ENCODE data around the gene NAA15.

DNA sequence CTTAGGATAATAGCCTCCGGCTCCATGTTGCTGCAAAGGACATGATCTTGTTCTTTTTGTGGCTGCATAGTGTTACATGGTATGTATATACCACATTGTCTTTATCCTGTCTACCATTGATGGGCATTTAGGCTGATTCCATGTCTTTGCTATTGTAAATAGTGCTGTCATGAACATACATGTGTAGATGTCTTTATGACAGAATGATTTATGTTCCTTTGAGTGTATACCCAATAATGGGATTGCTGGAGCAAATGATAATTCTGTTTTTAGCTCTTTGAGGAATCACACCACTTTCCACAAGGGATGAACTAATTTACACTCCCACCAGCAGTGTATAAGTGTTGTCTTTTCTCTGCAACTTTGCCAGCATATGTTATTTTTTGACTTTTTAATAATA, 157.2 kb downstream of the NAA15 start:
- TF ChIP-seq, protein P1, sequence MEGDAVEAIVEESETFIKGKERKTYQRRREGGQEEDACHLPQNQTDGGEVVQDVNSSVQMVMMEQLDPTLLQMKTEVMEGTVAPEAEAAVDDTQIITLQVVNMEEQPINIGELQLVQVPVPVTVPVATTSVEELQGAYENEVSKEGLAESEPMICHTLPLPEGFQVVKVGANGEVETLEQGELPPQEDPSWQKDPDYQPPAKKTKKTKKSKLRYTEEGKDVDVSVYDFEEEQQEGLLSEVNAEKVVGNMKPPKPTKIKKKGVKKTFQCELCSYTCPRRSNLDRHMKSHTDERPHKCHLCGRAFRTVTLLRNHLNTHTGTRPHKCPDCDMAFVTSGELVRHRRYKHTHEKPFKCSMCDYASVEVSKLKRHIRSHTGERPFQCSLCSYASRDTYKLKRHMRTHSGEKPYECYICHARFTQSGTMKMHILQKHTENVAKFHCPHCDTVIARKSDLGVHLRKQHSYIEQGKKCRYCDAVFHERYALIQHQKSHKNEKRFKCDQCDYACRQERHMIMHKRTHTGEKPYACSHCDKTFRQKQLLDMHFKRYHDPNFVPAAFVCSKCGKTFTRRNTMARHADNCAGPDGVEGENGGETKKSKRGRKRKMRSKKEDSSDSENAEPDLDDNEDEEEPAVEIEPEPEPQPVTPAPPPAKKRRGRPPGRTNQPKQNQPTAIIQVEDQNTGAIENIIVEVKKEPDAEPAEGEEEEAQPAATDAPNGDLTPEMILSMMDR (IDR thresholded peaks at IDR 0.05; ENCODE audit: low read length), result no peak
- TF ChIP-seq EZH2 (IDR thresholded peaks at IDR 0.05; ENCODE audit: borderline replicate concordance, low read length), result no peak

Measured in OCI-LY1 (cell line).